Stomach (tissue), 4 donors: Measurements from ENCODE around the gene CD81.

ENCODE experiments used
- EP300 ChIP-seq: sonication (generic); formaldehyde crosslinking; IDR thresholded peaks from one replicate; pipeline ENCODE4 v1.6.1; 2017; ENCODE audit warnings: antibody characterized with exemption
- POLR2A ChIP-seq, 4 donors: fragments of 450-650 bp; IDR thresholded peaks; one replicate each; pipeline ENCODE4 v1.6.1; 2016; ENCODE audit warnings: antibody characterized with exemption in 4 of 4, control low read depth in 2 of 4, mild to moderate bottlenecking in 1 of 4, moderate library complexity in 1 of 4
- POLR2AphosphoS5 ChIP-seq, 3 donors: sonication (generic); formaldehyde crosslinking; IDR thresholded peaks; one replicate each; pipeline ENCODE4 v1.6.1; 2016; ENCODE audit warnings: antibody characterized with exemption in 3 of 3
- TF ChIP-seq, protein P1 (sequence below), 7 experiments: fragments of 450-650 bp in 4 of 7; fragments of 200-600 bp in 3 of 7; sonication (generic) in 3 of 7; IDR thresholded peaks; one replicate each; pipeline ENCODE4 v1.5.1; 2016 to 2019; ENCODE audit warnings: antibody characterized with exemption in 7 of 7, control low read depth in 2 of 7, mild to moderate bottlenecking in 1 of 7

DNA sequence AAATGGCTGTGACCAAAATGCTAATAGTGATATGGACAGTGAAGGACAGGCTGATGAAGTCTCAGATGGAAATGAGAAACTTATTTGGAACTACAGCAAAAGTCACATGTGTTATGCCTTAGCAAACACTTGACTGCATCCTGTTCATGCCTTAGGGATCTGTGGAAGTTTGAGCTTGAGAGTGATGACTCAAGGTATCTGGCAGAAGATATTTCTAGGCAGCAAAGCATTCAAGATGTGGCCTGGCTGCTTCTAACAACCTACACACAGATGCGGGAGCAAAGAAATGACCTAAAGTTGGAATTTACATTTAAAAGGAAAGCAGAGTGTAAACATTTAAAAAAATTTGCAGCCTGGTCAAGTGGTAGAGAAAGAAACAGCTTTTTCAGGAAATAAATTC, 28.1 kb upstream of the CD81 start:
- TF ChIP-seq POLR2A (IDR thresholded peaks at IDR 0.05) (no peak), POLR2AphosphoS5 (IDR thresholded peaks at IDR 0.05) (no peak), EP300 (no peak)
- TF ChIP-seq, protein P1, sequence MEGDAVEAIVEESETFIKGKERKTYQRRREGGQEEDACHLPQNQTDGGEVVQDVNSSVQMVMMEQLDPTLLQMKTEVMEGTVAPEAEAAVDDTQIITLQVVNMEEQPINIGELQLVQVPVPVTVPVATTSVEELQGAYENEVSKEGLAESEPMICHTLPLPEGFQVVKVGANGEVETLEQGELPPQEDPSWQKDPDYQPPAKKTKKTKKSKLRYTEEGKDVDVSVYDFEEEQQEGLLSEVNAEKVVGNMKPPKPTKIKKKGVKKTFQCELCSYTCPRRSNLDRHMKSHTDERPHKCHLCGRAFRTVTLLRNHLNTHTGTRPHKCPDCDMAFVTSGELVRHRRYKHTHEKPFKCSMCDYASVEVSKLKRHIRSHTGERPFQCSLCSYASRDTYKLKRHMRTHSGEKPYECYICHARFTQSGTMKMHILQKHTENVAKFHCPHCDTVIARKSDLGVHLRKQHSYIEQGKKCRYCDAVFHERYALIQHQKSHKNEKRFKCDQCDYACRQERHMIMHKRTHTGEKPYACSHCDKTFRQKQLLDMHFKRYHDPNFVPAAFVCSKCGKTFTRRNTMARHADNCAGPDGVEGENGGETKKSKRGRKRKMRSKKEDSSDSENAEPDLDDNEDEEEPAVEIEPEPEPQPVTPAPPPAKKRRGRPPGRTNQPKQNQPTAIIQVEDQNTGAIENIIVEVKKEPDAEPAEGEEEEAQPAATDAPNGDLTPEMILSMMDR (IDR thresholded peaks at IDR 0.05): no peak
